NCI-H2081 treated with DMSO at 0.1 percent for 48 hours (cell line): ENCODE results near the gene KIZ.

Experiments used
- DNase-seq: peaks from one replicate; lab custom pipeline; 2025; lab: John Stamatoyannopoulos, UW

Gene KIZ

GRCh38 chr20:21125849-21126580, at the start of gene KIZ:
Gene KIZ, plus strand, starts transcription at chr20:21126082. Its CDS starts 34 bp downstream, at chr20:21126116.
- DNase-seq: peak; percentile 72

GRCh38 chr20:21077809-21078345, 48.0 kb upstream of the KIZ start:
- no peak for DNase-seq

GRCh38 chr20:21082584-21082983, 43.3 kb upstream of the KIZ start:
- DNase-seq: no peak

- DNase-seq: no peak
Measured at GRCh38 chr20:21083825-21084325, 42.0 kb upstream of the KIZ start.

- DNase-seq: no peak
Measured at GRCh38 chr20:21087862-21088540, 37.9 kb upstream of the KIZ start.

DNA sequence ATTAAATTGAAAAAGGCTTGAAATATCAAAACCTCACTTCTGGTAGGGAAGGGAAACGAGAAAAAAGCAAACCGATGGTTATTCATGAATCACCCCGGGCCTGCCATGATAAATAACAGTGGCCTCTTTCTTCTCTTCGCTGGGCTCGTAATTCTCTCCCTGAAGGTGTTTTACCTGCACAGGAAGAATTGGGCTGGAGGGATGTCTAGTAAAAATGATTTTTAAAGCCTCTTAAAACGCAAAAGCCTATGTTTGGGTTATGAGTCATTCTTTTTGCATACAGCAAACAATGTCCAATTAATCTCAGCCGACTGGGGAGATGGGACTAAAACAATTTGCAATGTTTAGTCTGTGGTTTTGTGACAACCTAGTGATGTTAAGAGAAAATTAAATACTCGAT, 36.5 kb upstream of the KIZ start:
- no peak for DNase-seq

DNA sequence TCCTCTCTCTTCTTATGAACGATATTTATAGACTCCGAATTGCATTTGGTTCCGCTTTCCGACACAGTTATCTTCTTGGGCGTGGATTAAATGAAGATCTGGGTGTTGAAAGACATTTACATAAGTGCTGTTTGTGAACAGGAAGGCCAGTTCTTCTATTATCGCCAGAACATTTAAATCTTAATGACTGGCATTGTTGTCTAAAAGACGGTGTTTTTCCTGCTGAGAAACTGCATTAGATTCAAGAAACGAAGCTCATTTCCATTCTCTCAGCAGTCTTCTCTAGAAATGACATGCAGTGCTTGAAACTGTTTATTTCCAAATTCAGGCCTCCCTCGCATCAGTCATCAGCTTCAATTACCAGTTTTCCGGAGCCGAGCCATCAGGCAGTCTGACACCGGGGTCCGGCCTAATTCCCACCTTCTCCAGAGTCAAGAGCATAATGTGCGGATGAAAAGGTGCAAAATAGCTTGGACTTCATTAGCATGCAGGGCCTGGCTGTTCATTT, 35.7 kb upstream of the KIZ start:
- DNase-seq: no peak

DNA sequence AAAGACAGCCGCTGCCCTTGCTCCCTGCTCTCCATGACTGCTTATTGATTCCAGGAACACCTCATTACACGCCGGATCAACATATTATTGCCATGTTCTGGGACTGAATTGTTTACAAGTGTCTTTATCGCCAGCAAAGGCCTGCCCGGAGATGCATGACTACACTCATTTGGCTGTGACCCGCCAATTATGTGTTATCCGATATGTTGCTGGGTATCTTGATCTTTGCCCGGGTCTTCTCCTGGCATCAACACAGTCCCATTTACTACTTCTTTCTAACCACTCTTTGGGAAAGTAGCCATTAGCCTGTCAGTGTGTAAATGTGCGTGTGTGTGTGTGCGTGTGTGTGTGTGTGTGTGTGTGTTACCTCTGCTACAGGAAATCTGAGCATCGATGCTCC, 35.2 kb upstream of the KIZ start:
- no peak for DNase-seq

GRCh38 chr20:21092806-21093205, 33.1 kb upstream of the KIZ start:
- no peak for DNase-seq

DNA sequence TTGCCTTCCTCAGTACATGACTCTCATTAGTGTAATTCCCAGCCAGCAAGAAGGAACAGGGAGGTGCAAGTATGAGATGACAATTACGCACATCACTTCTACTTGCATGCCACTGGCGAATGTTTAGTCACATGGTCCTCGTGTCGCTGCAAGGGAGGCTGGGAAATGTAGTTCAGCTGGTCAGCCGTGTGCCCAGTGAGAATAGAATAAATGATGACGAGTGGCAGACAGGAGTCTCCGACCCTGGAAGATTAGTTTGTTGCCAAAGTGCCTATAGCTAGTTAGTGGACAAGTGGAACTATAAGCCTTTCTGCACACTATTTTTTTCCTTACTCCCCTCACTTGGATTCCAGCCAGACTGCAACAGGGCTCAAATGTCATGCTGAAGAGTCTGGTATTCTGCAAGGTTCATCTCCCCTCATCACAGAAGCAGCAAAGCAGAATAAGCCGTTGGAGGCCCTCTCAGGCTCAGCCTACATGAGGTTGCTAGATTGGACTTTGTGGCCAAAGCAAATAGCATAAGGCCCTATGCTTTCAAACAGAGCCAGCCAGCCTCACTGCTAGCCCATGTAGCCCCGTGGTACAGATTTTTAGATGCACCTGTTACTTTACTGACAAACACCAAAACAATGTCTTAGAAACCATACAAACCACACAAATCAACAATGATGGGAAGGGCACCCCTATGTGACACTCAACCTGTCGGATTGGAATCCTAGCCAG, 29.4 kb upstream of the KIZ start:
- no peak for DNase-seq

DNA sequence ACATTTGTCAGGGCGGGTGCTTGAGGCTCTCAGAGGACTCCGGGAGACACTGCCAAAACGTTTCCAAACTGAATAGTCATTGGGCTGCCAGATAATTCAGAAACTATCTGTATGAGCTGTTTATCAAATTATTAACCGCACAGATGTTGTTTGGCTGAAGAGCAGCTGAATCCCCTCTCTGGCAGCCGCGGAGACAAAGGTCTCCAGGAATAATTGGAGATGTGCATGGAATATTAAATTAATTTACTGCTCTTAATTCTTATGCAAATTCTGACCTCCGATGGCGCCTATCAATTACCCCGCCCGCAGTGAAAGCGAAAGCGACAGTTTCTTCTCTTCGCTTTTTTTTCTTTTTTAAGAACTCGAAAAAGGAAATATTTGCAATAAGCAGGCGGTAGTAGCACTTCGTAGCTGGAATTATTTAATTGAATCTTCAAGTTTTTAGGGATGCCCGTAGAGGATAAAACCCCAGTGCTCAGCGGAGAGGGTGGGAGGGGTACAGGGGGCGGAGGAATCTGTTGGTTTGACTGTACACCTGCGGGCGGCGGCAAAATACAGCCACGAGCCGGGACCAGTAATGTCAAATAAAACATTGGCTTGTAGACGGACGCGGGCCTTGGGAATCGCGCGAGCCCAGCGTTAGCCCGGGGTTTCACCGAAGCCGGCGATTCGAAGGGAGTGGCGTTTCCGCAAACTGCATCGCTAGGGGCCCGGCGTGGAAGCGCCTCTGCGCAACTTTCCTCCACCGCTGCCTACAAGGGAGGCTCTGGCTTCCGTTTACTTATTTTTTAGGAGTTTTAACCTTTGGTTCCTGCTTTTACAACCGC, 25.9 kb upstream of the KIZ start:
- peak; percentile 40 for DNase-seq

GRCh38 chr20:21100578-21101452, 25.1 kb upstream of the KIZ start:
- no peak for DNase-seq

- DNase-seq: no peak
Measured at GRCh38 chr20:21101453-21101931, 24.4 kb upstream of the KIZ start.

DNA sequence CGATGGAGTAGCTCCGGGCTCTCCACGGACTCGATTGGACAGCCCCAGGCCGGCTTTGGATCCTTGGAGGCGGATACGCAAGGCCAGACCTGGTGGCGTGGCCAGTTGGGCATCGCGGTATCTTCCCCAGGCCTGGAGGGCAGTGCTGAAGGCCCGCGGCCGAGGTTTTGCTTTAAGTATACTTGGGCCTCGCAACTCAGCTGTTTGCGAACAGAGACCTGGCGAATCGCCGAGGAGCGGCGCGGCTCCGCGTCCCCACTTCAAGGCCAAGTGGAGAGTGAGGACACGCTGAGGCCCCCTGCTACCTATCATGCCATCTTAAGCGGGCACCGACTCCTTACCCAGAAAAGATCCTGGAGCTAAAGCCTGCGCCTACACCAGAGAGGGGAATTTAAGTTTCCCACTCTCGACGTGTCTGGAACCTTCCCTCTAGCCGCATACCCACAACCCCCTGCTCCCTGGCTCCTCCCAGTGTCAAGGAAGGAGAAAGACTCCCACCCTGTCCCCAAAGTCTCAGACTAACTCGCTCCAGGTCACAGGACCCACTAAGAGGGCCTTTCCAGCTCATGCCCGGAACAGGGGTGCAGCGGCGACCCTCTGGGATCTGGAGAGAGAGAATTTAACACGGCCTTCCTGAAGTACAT, 23.8 kb upstream of the KIZ start:
- DNase-seq: no peak

DNA sequence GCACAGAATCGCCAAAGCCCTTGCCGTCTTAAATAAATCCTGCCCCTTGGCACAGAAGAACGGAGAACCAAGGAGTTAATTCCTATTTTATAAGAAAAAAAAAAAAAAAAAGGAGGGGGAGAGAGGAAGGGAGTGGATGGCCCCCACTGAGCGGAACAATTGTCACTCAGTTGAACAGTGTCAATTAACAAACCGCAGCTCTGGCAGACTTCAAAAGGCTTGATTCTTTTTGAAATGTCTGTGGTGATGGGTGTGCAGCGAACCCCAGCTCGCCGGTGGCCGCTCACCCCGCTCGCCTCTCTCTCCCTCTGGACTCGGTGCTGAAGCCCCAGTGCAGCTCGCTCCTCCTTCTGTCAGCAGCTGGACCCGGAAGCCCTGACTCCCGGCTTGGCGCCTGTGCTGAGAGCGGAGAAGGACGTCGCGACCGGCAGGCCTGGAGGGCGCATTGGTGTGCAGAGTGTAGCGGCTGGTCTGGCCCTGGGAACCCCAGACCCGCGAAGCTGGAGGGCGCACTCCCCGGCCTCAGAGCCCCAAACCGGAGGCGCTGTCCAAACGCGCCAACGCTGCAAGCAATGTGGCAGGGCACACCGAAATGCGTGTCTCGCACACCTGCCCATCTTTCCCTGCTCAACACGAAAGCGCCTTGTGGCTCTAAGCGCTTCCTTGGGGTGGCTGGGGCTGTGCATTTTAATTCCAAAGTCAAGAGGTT, 23.1 kb upstream of the KIZ start:
- no peak for DNase-seq

GRCh38 chr20:21103582-21104465, 22.1 kb upstream of the KIZ start:
- DNase-seq: no peak

DNA sequence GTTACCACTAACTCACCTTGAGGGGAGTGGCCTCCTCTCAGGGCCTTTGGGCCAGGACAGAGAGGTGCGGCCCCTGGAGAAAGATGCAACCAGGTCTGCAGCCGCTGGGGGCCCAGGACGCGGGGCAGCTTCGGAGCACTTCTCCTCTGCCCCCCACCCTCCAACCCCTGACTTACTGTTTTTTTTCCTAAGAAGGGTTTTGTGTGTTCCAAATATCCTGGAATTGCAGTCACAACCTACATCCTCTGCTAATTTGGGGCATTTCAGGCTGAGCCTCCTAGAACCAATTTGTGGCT, 21.5 kb upstream of the KIZ start:
- DNase-seq: no peak

DNA sequence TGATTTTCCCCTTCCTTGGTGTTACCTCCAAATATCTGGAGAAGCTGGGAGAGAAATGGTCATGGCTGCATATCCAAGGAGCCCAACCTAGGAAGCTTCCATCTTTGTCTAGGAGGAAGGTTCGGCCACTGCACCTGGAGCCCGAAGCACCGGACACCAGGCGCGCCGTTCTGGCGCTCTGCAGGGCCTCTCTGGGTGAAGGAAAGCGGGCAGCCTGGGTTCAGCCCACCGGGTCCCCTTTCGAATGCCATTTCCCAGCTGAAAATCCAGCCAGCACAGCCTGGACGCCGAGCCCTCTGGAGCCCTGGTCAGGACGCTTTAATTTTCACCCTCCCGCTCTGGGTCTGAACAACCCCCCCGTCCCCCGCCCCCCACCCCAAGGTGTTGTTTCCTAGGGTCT, 21.0 kb upstream of the KIZ start:
- no peak for DNase-seq
